Stimulated activated naive CD4-positive, alpha-beta T cell treated with Interleukin-2 at 50 U/mL for 16 hours (primary cell): ENCODE results near the gene PKMYT1.

Experiments
- DNase-seq: peaks from one replicate; lab custom pipeline; 2025; lab: John Stamatoyannopoulos, UW

PKMYT1 gene

GRCh38 chr16:2973093-2973492 is 7.2 kb downstream of the PKMYT1 start:
- no peak for DNase-seq

GRCh38 chr16:2971985-2972784 is 8.1 kb downstream of the PKMYT1 start:
- DNase-seq: no peak

- no peak for DNase-seq
Measured at GRCh38 chr16:2971134-2971984, 8.9 kb downstream of the PKMYT1 start.

GRCh38 chr16:2970563-2970962 is 9.7 kb downstream of the PKMYT1 start:
- no peak for DNase-seq

GRCh38 chr16:2969545-2970521 is 10.4 kb downstream of the PKMYT1 start:
- peak; percentile 71 for DNase-seq

- DNase-seq: peak; percentile 66
Measured at GRCh38 chr16:2968738-2969544, 11.3 kb downstream of the PKMYT1 start, which contains the start of gene PAQR4. TSS of gene PAQR4 (plus strand) at chr16:2969348. CDS start at chr16:2969675, 327 bp downstream.

GRCh38 chr16:2968368-2968737 is 11.9 kb downstream of the PKMYT1 start:
- no peak for DNase-seq

- DNase-seq: no peak
Measured at GRCh38 chr16:2967721-2968161, 12.5 kb downstream of the PKMYT1 start.

- no peak for DNase-seq
Measured at GRCh38 chr16:2967211-2967631, 13.0 kb downstream of the PKMYT1 start.

GRCh38 chr16:2966808-2967191 is 13.4 kb downstream of the PKMYT1 start:
- no peak for DNase-seq

GRCh38 chr16:2966043-2966807 is 14.0 kb downstream of the PKMYT1 start:
- DNase-seq: no peak

GRCh38 chr16:2964475-2965336 is 15.5 kb downstream of the PKMYT1 start:
- peak; percentile 66 for DNase-seq

GRCh38 chr16:2963723-2964474 is 16.3 kb downstream of the PKMYT1 start, which contains the start of gene KREMEN2:
TSS of gene KREMEN2 (plus strand) at chr16:2964275. CDS start at chr16:2964521, 246 bp downstream.
- DNase-seq: peak; percentile 31

GRCh38 chr16:2963074-2963722 is 17.0 kb downstream of the PKMYT1 start:
- no peak for DNase-seq

GRCh38 chr16:2962334-2963073 is 17.7 kb downstream of the PKMYT1 start:
- no peak for DNase-seq

GRCh38 chr16:2960183-2961010 is 19.8 kb downstream of the PKMYT1 start:
- no peak for DNase-seq
